Gastrocnemius medialis (tissue), 4 donors: ENCODE measurements around the gene ANKRD36B. TPM values are rescaled to one million over a fixed set of nuclear protein-coding genes. Genes with fewer than 3 reads are reported as not detected.

Experiments
- total RNA-seq, 4 donors: library from RNA; depleted of rRNA; stranded (reverse); fragments of >200 nt; gene quantifications; one replicate each; pipeline versions ENCODE4 v1.1.0 to v1.2.3, GENCODE V29; 2016

Gene ANKRD36B
- total RNA-seq, 4 donors from 2014 or later = 1.1 to 3.9 (median 2.2) TPM

Other genes starting within 250 kb of the ANKRD36B start
- gene COX5B, start 56.2 kb upstream of the ANKRD36B start, total RNA-seq = 1,000 to 10,000 TPM in 3 of 4 donors, 100 to 1,000 TPM in 1; 742 to 1,417 (median 1,247) TPM
- 10 to 100 TPM; 53.5 to 76.1 (median 56.5) TPM for gene ACTR1B, start 74.2 kb upstream of the ANKRD36B start, total RNA-seq
- gene C2orf92, start 79.8 kb upstream of the ANKRD36B start, total RNA-seq = 1 to 10 TPM in 1 of 4 donors, under 1 TPM in 1, not detected in 2; 0.85 to 4.2 TPM
- gene ZAP70, start 123.7 kb upstream of the ANKRD36B start, total RNA-seq = 1 to 10 TPM in 1 of 4 donors, under 1 TPM in 1, not detected in 2; 0.25 to 1.1 TPM